NK-92 (cell line): ENCODE results near the gene SLC24A4.
"Not testable (repeated sequence)": the region's sequence is repeated elsewhere in the genome, so short reads cannot be mapped to it uniquely, and the experiment has no call there.

Experiments
- DNase-seq: peaks from one replicate; lab custom pipeline; 2025; ENCODE audit not compliant: unreplicated experiment; lab: John Stamatoyannopoulos, UW

SLC24A4 gene

GRCh38 chr14:92515546-92516343, 192.8 kb downstream of the SLC24A4 start:
- no peak for DNase-seq

GRCh38 chr14:92516344-92516965, 193.5 kb downstream of the SLC24A4 start:
- DNase-seq: no peak

- DNase-seq: no peak
Measured at GRCh38 chr14:92516966-92517506, 194.1 kb downstream of the SLC24A4 start.

GRCh38 chr14:92517761-92518160, 194.8 kb downstream of the SLC24A4 start:
- DNase-seq: no peak

- DNase-seq: no peak
Measured at GRCh38 chr14:92519246-92520101, 196.5 kb downstream of the SLC24A4 start.

GRCh38 chr14:92520102-92521057, 197.4 kb downstream of the SLC24A4 start:
- DNase-seq: no peak

- DNase-seq: no peak
Measured at GRCh38 chr14:92521058-92521415, 198.1 kb downstream of the SLC24A4 start.

GRCh38 chr14:92523752-92524151, 200.8 kb downstream of the SLC24A4 start:
- no peak for DNase-seq

GRCh38 chr14:92524602-92525185, 201.7 kb downstream of the SLC24A4 start:
- no peak for DNase-seq

GRCh38 chr14:92525322-92526095, 202.5 kb downstream of the SLC24A4 start:
- DNase-seq: no peak

GRCh38 chr14:92527721-92528120, 204.8 kb downstream of the SLC24A4 start:
- DNase-seq: no peak

- no peak for DNase-seq
Measured at GRCh38 chr14:92528486-92529100, 205.6 kb downstream of the SLC24A4 start.

- DNase-seq: no peak
Measured at GRCh38 chr14:92529903-92530302, 206.9 kb downstream of the SLC24A4 start.

- no peak for DNase-seq
Measured at GRCh38 chr14:92531106-92531873, 208.3 kb downstream of the SLC24A4 start.

GRCh38 chr14:92532490-92533163, 209.7 kb downstream of the SLC24A4 start:
- no peak for DNase-seq

GRCh38 chr14:92534932-92535643, 212.1 kb downstream of the SLC24A4 start:
- DNase-seq: no peak

GRCh38 chr14:92536231-92536630, 213.3 kb downstream of the SLC24A4 start:
- DNase-seq: not testable (repeated sequence)
